Femur (tissue), 1 donor: Measurements from ENCODE around the gene FBH1.
"Not testable (repeated sequence)": the region's sequence is repeated elsewhere in the genome, so short reads cannot be mapped to it uniquely, and the experiment has no call there.

ENCODE experiments used
- DNase-seq: peaks from one replicate; pipeline ENCODE4 v3.0.0-alpha.2; 2017

FBH1 gene

DNA sequence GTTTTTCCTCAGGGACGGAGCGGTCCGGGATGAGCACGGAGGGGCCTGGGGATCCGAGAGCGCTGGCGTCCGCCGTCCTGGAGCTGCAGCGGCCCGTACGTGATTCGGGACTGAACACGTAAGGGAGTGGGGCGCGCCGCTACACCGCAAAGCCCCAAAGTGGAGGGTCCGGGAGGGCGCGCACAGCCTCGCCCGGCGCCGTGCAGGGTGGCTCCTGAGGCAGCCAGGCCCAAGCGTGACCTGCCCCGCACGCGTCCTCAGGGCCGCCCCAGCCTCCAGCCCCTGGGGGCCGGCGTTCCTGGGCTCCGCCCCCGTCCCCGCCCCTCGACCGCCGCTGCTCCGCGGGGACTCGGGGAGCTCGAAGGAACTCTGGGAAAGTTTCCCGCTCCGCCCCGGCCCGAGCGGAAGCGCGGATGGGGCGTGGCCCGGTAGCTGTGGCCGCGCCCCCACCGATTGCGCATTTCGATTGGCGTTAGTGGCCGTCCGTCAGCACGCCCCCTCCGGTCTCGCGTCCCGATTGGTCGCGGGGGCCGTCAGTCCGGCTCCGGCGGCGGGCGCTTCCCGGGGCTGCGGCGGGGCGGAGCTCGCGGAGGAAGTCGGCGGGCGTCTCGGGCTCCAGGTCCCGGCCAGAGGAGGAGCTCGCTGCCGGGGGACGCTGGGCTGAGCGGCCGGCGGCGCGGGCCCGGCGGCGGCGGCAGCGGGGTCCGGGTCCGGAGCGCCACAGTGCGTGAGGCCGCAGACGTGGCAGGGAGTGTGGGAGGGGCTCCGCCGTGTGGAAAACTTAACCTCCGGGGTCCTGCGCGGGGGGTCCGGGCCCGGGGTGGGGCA is at the start of gene FBH1, which contains the start of gene ANKRD16:
Gene FBH1 (plus strand): TSS at position 620 of the 828 bp plus-strand sequence. CDS start 103 bp downstream, at position 723.
Gene ANKRD16 (minus strand): TSS at position 270 of the 828 bp plus-strand sequence. CDS start 539 bp downstream, outside the sequence.
- DNase-seq = peak; percentile 99

DNA sequence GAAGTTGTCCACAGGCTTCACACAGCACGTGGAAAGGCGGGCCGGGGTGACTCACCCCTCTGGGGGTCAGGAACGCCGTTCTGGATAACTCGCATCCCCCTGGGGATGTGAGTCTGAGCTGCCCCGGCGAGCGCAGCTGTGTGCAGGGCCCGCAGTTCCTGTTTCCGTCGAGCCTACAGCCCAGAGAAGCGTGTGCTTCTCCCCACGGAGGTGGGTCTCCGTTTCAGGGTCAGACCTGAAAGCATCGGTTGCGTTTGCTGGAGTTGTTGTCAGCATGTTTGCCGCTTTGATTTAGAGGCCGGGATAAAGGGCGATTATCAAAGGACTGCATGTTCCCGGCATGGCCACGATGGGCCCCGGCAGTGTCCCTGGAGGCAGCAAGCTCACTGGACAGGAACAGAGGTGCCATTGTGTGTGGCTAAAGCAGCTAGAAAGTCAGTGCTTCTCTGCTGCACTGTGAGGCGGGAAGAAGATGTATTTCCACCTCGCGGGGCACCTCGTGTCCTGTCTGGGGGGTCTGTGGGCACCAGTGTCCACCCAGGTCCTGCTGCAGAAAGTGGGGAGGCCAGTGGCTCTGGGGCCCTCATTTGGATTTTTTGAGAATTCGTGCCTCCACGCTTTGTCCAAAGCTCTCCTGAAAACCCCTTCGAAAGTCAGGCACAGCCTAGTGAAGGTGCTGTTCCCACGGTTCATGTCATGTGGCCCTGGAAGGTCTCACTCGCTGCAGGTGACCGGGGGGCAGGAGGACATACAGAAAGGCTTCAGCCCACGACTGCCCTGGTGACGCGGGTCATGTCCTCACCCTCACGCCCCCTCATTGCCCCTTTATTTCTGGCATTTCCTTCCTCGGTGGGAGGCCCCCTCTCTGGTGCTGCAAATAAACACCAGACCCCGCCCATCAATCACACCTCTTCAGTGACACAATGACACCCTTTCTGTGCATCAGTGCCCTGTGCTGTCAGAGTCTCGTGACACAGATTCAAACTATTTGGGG is 49.4 kb upstream of the FBH1 start:
- DNase-seq = peak; percentile 71

DNA sequence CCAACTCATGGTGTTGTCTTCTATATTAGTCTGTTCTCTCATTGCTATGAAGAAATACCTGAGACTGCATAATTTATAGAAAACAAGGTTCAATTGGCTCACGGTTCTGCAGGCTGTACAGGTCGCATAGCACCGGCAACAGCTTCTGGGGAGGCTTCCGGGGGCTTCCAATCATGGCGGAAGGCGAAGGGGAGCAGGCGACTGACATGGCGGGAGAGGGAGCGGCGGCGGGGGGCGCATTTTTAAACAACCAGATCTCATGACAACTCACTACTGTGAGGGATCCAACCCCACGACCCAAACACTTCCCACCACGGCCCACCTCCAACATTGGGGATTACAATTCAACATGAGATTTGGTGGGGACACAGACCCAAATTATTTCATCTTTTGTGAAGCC is 48.1 kb upstream of the FBH1 start:
- DNase-seq = no peak

DNA sequence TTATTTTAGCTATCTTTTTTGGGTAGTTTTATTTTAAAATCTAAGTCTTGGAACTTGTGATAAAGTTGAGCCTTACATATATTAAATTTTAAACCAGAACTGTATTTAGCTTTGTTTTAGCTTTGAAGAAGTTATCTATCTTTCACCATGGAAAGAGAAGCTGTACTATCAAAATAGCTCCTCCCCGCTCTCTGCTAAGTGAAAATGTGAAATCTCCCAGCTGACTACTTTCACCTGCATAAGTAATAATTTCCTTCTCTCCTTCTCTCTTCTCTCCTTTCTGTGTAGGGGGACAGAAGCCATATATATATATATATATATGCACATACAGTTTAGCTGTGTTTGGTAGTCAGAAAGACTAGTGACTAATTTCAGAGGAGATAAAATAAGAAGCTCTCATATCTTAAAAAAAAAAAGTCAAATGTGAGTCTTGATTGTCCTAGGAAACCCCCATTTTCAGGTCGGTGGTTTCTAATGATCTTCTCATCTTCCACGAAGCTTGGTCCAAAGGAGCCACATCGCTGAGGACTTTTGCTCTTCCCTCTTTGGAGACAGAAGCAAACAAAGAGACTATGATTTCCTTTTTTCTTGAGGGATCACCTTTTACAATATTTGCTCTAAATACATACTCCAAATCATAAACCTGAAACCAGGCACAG is 46.2 kb upstream of the FBH1 start:
- DNase-seq = no peak

DNA sequence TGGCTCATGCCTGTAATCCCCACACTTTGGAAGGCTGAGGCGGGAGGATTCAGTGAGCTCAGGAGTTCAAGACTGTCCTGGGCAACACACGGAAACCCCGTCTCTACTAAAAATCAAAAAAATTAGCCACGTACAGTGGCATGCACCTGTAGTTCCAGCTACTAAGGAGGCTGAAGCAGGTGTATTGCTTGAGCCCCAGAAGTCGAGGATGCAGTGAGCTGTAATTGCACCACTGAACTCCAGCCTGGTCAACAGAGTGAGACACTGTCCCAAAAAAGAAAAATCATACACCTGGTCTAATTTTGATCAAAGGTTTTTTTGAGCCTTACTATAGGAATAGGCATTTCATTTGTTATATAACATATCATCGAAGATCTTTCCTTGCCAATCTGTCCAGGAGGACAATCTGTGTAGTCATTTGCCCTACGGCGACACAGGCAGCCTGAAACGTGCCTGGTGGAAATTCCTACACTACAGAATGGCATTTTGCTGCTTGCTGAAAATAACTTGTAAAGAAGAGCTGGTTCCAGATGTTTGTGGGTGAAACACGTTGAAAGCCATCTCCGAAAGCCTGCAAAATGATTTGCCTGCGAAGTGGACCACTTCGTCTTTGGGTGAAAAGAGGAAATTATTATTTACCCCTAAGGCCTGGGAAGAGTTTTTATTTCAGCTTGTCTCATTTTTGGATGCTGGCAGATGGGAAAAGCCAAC is 45.5 kb upstream of the FBH1 start:
- no peak for DNase-seq

DNA sequence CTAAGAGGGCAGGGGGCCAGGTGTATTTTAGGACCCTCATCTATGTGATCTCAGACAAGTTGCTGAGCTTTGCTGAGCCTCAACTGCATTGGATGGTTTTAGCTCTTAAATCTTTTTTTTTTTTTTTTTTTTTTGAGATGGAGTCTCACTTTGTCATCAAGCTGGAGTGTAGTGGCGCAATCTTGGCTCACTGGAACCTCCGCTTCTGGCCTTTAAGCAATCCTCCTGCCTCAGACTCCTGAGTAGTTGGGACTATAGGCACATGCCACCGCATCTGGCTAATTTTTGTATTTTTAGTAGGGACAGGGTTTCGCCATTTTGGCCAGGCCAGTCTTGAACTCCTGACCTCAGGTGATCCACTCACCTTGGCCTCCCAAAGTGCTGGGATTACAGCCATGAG is 43.4 kb upstream of the FBH1 start:
- DNase-seq = not testable (repeated sequence)

DNA sequence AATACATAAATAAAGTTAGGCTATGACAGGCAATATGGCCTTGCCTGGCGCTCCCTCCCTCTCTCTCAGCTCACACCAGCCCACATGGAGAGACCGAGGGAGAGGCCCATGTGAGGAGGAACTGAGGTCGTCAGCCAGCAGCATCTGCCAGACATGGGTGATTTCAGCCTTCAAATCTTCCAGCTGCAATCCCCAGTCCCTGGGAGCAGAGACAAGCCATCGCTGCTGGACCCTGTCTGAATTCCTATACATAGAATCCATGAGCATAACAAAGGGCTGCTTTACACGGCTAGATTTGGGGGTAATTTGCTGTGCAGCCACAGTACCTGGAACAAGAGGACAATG is 35.9 kb upstream of the FBH1 start:
- DNase-seq = peak; percentile 60

DNA sequence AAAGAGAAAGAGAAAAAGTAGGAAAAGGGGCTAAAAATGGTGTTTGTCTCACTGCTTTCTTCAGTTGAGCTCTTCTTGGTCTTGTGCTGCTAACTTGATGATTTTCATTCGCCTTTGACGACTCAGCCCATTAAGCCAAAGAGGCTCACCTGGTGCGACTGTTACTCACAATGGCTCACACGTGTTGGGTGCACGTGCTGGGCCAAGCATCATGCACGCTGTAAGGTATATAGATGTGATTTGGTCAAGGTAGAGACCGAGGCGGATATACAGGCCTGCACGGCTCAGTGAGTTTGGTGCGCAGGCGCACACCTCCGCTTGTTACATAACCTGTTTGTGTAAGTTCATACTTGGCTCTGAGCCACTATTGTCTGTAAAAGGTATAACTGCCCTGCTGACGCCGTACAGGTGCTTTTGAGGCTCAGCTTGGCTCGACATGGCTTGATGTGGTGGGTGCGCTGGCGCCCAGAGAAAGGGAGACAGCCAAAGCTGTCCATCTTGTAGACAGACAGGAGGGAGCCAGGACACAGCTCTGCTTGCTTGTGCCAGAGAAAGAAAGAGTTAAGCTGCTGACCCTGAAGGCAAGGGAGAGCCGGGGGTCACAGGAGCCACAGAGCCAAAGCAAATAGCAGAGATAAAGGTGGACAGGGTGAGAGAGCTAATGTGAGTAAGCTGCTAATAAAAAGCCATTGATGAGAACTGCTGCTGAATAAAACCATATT is 33.9 kb upstream of the FBH1 start:
- DNase-seq = no peak

DNA sequence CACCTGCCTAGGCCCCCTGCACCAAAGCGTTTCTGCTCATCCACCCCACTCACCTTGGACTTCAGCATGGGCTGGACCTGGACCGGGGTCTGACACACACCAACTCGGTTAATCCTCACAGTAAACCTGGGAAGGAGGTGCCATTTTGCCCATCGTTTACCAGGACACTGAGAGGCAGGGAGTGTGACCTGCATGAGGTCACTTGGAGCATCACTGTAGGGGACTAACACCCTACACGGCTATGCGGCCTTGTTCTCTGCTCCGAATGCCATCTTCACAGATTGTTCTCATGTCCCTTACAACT is 33.4 kb upstream of the FBH1 start:
- DNase-seq = no peak

DNA sequence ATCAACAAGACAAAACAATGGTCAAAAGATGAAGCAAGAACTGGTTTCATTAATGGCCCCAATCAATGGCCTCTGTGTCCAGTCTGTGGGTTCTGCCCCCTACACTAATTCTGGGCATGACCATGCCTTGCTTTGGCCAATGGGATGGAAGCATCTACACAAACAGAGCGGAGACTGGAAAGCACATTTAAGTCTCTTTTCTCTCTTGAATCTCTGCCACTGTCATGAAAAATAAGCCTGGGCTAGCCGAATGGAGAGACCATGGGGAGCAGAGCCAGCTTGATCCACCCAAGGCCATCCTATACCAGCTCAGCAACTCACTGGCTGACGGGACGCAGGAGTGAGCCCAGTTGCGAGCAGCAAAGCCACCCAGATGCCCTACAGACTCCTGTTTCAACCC is 31.2 kb upstream of the FBH1 start:
- no peak for DNase-seq

DNA sequence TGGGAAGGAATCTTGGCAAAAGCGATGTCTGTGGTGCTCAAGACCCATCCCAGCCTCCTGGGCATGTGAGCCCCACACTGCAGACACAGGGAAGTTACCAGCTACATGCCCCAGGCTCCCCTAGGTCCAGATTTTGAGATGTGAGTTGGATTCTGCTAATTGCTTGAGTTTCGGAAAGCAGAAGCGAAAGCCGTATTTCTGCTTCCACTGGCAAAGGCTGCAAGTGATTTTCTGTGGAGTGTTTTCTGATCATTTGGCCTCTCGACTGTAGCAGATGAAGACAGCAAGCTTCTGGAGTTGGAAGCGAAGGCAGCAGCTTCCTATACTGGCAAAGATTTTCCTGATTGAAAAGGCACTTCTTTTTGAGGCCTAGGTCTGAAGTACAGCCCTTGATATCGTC is 30.0 kb upstream of the FBH1 start:
- DNase-seq = no peak

DNA sequence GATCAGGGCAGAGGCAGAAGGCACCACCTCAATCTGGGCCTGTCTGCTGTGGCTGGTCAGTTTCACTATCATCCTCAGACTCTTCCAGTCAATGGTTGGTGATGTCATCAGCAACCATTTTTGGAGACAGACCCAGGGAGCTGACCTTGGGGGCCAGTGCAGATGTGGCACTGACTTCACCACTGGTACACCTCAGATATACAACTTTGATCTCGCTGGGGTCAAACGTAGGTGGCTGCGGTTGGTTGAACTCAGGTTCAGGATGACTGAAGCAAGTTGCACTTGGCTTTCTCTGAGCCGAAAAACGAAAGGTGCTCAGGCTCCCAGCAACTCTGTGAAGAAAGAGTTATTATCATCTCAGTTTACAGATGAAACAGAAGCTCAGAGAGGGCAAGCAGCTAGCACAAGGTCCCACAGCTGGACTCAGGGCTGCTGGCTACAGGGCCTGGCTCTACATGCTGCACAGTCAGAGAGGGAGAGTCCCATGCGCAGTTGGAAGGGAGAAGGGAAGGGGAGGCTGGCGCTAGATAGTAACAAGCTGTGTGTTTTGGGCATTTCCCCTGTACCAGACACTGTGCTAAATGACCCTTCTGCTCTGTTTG is 27.6 kb upstream of the FBH1 start:
- no peak for DNase-seq

DNA sequence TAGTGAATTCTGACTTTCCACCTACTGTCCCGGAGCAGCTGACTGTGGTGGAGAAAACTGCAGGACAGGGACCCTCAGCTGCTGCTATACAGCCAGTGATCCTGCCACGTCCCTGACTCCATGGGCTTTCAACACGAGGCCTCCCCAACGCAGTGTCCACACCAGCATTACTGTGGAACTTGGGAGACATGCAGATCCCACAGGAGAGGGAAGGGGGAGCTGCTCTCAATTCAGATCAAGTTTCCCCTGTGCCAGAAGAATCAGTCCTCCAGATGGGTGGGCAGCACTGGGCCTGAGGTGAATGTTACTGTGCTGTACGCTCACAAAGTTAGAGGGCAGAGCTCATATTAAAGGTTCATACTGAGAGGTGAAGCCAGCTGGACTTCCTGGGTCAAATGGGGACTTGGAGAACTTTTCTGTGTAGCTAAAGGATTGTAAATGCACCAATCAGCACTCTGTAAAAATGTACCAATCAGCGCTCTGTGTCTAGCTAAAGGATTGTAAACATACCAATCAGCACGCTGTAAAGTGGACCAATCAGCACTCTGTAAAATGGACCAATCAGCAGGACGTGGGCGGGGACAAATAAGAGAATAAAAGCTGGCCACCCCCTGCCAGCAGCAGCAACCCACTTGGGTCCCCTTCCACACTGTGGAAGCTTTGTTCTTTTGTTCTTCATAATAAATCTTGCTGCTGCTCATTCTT is 26.9 kb upstream of the FBH1 start:
- not testable (repeated sequence) for DNase-seq

DNA sequence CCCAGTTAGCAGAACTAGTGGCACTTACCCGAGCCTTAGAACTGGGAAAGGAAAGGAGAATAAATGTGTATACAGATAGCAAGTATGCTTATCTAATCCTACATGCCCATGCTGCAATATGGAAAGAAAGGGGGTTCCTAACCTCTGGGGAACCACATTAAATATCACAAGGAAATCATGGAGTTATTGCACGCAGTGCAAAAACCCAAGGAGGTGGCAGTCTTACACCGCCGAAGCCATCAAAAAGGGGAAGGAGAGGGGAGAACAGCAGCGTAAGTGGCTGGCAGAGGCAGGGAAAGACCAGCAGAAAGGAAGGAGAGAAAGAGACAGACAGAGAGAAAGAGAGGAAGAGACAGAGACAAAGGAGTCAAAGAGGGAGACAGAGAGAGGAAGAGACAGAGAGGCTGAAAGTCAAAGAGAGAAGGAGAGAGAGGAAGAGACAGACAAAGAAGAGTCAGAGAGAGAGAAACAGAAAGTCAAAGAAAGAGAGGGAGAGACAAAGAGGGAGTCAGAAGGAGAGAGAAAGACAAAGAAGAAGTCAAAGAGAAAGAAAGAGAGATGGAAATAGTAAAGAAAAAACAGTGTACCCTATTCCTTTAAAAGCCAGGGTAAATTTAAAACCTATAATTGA is 23.5 kb upstream of the FBH1 start:
- DNase-seq = not testable (repeated sequence)

DNA sequence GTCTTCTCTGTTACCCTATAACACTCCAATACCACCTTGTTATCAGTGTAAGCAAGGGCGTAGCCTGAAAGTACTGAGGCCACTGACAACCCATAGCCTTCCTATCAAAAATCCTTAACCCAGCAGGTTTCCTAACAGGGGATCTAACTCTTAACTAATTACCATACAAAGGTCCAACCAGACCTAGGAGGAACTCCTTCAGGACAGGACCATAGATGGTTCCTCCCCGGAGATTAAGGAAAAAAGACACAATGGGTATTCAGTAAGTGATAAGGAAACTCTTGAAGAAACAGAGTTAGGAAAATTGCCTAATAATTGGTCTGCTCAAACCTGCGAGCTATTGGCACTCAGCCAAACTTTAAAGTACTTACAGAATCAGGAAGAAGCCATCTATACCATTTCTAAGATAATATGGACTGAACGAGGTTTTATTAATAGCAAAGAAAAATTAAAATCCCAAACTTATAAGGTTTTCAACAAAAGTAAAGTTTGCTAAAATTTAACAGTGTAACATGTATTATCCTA is 22.9 kb upstream of the FBH1 start:
- DNase-seq = not testable (repeated sequence)

DNA sequence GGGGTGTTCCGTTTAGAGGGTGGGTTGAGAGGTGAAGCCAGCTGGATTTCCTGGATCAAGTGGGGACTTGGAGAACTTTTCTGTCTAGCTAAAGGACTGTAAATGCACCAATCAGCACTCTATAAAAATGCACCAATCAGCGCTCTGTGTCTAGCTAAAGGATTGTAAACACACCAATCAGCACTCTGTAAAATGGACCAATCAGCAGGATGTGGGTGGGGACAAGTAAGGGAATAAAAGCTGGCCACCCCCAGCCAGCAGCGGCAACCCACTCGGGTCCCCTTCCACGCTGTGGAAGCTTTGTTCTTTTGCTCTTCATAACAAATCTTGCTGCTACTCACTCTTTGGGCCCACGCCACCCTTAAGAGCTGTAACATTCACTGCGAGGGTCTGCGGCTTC is 21.7 kb upstream of the FBH1 start:
- not testable (repeated sequence) for DNase-seq

DNA sequence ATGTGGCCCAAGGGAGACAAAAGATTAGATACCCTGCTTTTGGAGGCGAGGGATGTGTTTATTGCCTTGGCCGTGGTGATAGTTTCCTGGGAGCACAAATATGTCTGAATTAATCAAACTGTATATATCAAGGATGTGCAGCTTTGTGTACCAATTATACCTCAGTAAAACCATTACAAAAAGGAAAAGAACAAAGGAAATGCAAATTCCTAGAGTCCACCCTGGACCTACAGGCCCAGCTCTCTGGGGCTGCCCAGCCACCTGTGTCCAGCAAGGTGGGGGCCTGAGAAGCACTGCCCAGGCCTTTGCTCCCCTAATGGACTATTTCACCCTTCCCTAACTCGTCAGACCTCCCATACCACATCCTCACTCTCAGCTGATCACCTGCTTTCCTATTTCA is 20.9 kb upstream of the FBH1 start:
- no peak for DNase-seq

DNA sequence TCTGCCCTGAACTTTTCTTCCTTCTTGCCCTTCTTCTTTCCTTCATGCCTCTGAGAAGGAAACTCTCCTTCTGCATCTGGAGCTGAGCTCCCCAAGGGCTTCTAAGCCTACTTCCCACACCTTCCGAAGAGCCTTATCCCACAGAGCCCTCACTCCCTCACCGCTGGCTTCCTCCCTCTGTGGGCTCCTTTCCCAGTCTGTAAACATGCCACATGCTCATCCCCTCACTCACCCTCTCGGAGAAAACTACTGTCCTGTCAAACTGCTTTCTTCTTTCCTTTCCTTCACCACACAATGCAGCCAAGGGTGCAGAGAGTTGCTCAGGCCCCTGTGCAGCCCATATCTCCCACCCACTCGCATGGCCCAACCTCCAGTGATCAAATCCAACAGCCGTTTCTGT is 18.4 kb upstream of the FBH1 start:
- DNase-seq = no peak

DNA sequence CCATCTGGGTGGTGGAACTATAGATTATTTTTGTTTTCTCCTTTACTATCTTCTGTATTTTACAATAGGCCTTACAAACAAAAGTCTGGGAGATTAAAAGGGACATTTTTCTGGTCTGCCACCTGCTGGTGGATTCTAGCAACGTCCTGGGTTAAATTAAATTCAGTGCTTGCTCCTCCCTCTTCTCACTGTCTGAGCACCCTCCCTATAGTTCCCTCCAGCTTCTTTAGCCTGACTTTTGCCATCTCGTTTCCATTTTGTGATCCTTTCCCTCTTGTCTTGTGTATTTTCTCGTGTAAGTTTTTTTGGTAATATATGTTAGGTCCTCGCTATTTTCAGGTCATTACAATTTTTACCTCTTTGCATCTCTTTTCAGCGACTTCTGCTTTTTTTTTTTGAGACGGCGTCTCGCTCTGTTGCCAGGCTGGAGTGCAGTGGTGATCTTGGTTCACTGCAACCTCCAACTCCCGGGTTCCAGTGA is 16.5 kb upstream of the FBH1 start:
- DNase-seq = peak; percentile 85
